ENCODE measurements around the gene ZNF559.
A peak's percentile ranks its signal among the peaks of the same experiment; 100 is the strongest.
"Not testable (repeated sequence)": the region's sequence is repeated elsewhere in the genome, so short reads cannot be mapped to it uniquely, and the experiment has no call there.

Gene ZNF559

DNA sequence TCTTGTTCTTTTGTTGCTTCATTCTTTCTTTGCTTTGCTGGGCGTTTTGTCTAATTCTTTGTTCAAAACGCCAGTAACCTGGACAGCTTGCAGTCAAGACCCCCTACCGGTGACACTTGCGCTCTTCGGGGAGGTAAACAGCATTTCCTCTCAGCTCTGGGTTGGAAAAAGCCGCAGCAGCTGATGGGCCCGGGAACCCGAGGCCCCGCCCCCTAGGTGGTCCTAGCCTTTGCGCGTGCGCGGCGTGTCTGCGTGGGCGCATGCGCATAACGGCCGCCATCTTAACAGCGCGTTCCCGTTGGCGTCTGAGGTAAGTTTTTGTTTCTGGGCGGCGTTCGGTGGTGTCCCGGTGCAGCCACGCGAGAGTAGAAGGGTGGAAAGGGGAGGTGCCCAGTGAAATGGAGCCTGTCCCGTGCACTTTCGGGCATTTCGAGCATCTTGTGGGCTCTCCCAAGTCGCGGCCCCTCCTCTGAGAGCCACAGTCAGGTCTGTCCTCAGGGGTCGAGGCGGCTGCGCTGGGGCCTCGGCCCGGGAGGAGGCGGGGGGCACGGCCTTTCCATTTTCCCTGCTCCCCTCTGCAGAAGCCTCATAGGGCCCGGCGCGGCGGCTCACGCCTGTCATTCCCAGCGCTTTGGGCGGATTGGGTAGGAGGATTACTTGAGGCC, at the start of gene ZNF559:
Gene ZNF559 (plus strand): TSS at position 261 of the 665 bp plus-strand sequence. CDS start 14,371 bp downstream, outside the sequence.
- DNase-seq, result peak; percentile 96

DNA sequence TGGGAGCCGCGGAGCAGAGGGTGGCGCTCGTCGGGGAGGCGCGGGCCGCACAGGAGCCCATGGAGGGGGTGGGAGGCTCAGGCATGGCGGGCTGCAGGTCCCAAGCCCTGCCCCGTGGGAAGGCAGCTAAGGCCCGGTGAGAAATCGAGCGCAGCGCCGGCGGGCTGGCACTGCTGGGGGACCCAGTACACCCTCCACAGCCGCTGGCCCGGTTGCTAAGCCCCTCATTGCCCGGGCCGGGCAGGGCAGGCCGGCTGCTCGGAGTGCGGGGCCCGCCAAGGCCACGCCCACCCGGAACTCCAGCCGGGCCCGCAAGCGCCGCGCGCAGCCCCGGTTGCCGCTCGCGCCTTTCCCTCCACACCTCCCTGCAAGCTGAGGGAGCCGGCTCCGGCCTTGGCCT, 40.5 kb upstream of the ZNF559 start:
- DNase-seq, result peak; percentile 28

DNA sequence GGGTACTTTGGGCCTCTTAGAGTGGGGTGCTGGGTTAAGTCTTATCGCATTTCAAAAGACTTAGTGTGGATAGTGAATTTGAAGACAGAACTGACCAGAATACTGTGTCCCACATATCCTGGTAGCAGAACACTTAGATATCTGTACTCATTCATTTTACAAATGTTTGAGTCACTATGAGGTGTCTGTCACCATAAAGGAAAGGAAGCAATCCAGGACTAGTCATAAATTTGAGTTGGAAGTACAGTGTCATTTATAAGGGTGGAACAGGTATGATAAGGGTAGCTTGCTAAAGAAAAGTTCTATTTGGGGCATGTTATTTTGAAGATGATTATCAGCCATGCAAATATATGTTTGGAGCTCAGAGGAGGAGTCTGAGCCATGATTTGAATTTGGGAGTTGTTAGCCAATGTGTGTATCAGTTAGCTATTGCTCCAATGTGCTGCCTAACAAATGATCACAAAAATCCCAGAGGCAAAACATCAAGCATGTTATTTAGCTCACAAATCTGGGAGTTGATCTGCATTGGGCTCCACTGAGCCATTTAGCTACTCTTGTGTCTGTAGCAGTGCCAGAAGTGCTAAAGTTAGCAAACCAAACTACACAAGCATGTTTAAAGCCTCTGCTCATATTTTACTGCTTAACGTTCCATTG, 34.6 kb upstream of the ZNF559 start:
- no peak for DNase-seq

DNA sequence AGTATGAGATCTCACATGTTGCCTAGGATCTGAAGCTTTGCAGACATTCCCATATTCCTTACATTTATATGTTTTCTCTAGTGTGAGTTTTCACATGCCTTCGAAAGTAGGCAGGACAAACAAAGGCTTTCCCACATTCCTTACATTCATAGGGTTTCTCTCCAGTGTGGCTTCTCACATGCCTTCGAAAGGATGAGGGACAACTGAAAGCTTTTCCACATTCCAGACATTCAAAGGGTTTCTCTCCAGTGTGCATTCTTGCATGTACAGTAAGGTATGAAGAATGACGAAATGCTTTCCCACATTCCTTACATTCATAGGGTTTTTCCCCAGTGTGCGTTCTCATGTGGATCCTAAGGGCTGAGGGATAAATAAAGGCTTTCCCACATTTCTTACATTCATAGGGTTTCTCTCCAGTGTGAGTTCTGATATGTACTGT, 28.5 kb upstream of the ZNF559 start:
- DNase-seq, result no peak

DNA sequence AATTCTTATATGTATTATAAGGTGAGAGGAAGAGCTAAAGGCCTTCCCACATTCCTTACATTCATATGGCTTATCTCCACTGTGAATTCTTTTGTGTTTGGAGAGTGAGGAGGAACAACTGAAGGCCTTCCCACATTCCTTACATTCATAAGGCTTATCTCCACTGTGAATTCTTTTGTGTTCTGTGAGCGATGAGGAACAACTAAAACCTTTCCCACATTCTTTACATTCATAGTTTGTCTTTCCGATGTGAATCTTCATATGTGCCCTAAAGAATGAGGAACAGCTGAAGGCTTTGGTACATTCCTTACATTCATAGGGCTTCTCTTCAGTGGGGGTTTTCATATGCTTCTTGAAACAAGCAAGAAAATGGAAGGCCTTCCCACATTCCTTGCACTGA, 27.6 kb upstream of the ZNF559 start:
- DNase-seq, result no peak

DNA sequence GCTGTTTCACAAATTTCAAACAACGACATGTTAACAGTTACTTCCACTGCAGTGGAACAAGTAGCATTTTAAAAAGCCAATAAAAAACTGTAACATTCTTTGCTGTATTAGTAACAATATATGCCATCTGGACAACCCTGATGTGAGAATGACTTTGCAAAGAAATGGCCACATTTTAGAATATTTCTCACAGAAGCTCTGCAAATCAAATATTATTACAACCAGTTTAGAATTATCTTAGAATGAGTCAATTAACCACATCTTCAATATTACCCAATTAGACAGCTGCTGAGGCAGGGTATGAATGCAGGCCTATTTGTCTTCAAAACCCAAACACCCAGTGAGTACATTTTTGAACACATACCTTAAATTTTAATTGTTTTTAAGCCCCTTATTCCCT, 17.5 kb upstream of the ZNF559 start:
- no peak for DNase-seq

DNA sequence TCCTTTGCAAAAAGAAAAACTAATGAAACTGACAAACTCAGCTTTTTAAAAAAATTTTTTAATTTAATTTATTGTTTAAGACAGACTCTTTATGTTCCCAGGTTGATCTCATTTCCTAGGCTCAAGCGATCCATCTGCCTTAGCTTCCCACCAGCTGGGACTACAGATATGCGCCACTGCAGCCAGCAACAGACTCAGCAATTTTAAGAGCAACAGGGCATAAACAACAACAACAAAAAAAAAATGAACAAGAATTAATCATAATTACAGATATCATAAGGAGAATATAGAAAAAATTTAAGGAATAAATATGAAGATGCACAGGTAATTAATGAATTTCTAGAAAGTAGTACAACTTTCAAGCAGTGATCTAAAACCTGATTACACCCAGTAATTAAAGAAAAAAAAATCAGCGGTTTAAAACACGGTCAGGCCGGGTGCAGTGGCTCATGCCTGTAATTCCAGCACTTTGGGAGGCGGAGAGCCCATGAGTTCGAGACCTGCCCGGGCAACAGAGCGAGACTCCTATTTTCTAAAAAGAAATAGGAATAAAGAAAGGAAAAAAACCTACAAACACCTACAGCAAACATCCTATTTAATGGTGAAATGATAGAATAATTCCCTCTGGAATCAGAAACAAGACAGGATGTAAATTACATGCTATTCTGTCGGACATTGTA, 15.7 kb upstream of the ZNF559 start:
- DNase-seq, result peak; percentile 22

DNA sequence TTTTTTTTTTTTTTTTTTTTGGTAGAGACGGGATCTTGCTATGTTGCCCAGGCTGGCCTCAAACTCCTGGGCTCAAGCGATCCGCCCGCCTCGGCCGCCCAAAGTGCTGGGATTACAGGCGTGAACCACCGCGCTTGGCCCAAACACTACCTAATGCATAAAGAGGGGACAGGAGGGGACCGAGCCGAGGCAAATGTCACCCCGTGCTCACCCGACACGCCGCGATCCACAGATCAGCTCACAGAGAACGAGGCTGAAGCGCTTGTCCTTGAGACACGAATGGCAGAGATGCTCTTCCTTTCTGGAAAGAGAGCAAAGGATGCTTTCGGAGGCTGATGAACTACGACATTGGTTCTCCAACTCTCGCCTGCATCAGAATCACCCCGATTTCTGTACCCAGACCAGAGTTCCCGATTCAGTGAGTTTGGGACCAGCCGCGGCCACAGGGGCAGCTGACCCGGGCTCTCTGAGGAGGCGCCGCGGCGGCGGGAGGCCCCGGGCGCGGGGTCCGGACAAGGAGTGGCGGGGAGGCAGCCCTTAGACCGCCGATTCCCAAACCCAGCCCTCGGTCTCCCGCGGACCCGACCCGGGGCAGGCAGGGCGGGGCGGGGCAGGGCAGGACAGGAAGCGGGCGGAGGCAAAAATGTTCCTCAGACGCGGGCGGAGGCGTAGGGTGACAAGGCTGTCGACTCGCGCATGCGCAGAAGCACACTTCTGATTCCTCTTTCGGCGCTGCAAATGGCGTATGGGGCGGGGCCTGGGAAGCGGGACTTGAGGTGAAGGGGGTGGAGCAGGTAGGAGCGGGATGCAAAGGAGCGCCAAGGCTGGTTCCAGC, 14.6 kb upstream of the ZNF559 start, which contains the start of gene ZNF699:
Gene ZNF699 (minus strand): TSS at position 700 of the 835 bp plus-strand sequence. CDS start 4,719 bp downstream, outside the sequence.
- DNase-seq, result peak; percentile 99

DNA sequence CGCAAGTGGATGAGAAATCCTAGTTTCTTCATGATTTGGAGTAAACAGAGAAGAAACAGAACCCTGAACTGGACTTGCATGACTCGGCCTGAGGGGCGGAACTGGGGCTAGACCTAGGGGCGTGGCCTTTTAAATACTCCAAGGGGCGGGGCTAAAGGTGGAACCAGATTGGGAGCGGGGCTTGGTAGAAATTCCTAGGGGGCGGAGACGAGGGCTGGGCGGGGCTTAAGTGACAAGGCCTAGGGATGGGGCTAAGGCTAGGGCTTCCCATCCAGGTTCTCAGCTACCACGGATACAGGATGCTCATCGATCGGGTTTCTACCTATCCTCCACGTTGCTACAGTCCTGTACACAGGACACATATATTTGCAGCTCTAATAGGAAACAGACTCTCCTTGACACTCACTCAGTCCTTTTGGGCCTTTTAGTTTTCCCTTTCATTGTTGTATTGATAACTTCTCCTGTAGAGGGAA, 14.0 kb upstream of the ZNF559 start:
- no peak for DNase-seq

DNA sequence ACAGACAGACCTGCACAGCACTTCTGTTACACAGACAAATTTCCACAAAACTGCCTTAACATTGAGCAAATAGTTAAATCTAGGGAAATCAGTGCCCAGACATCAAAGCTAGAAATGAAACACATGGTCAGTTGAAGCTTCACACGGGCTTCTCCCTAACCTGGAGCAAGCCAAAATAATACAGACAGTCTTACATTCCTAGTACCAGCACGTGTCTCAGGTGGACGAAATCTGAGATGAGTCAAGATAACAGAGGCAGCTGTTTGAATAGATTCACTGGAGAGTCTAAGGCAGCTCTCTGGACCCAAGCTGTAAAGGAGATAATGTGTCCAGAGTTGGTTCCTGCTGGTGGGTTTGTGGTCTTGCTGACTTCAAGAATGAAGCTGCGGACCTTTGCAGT, 10.2 kb upstream of the ZNF559 start:
- no peak for DNase-seq

DNA sequence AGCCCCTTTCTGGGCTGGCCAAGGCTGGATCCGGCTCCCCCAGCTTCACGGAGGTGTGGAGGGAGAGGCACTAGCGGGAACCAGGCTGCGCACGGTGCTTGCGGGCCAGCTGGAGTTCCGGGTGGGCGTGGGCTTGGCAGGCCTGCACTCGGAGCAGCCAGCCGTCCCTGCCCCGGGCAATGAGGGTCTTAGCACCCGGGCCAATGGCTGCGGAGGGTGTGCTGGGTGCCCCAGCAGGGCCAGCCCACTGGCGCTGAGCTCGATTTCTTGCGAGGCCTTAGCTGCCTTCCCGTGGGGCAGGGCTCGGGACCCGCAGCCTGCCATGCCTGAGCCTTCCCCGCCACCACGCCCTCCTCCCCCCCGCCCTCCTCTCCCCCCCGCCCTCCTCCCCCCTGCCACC, 2.6 kb upstream of the ZNF559 start:
- DNase-seq, result no peak

DNA sequence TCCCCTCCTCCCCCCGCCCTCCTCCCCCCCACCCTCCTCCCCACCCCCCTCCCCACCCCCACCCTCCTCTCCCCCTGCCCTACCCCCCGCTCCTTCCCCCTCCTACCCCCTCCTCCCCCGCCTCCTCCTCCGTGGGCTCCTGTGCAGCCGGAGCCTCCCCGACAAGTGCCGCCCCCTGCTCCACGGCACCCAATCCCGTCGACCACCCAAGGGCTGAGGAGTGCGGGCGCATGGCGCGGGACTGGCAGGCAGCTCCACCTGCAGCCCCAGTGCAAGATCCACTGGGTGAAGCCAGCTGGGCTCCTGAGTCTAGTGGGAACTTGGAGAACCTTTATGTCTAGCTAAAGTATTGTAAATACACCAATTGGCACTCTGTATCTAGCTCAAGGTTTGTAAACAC, 2.2 kb upstream of the ZNF559 start:
- DNase-seq, result not testable (repeated sequence)

DNA sequence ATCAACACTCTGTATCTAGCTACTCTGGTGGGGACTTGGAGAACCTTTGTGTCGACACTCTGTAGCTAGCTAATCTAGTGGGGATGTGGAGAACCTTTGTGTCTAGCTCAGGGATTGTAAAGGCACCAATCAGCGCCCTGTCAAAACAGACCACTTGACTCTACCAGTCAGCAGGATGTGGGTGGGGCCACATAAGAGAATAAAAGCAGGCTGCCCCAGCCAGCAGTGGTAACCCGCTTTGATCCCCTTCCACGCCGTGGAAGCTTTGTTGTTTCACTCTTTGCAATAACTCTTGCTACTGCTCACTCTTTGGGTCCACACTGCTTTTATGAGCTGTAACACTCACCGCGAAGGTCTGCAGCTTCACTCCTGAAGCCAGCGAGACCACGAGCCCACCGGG, 1.8 kb upstream of the ZNF559 start:
- not testable (repeated sequence) for DNase-seq

DNA sequence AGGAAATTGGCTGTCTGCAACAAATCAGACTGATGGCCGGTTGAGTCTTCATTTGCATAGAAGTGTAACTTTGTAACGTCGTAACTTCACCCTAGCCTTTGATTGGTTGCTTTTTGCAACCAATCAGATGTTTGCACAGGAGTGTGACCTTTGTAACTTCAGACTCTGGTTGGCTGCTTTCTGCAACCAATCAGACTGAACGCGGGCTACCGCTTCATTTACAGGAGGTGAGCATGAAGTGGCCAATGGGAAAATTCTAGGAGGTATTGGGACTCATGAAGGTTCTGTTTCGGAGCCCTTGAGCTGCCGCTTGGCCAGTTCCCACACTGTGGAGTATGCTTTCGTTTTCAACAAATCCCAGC, 441 bp upstream of the ZNF559 start:
- DNase-seq, result peak; percentile 70

DNA sequence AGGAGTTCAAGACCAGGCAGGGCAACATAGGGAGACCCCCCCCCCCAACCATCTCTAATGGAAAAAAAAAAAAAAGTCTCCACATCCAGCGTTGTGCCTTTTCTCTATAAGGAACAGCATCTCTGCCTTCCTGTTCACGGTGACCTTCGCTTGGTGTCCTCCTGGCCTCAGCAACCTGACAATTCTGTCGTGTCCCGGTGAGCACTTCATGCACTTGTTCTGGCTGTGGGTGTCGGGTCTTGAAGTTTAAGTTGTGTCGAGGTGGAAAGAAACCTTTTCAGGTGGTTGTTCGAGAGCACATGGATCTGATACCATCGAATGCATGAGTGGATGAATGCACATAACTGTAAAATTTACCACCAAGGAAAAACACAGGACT, 594 bp downstream of the ZNF559 start:
- no peak for DNase-seq

DNA sequence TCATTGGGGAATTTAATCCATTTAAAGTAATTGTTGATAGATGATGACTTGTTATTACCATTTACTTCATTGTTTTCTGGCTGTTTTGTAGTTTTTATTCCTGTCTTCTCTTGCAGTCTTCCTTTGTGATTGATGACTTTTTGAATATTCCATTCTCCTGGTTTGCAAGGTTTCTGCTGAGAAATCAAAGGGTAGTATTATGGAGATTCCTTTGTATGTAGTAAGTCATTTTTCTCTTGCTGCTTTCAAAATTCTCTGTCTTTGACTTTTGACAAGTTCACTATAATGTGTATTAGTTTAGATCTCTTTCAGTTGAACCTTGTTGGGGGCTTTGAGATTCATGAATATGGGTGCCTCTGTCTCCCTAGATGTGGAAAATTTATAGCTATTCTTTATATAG, 6.0 kb downstream of the ZNF559 start:
- no peak for DNase-seq

DNA sequence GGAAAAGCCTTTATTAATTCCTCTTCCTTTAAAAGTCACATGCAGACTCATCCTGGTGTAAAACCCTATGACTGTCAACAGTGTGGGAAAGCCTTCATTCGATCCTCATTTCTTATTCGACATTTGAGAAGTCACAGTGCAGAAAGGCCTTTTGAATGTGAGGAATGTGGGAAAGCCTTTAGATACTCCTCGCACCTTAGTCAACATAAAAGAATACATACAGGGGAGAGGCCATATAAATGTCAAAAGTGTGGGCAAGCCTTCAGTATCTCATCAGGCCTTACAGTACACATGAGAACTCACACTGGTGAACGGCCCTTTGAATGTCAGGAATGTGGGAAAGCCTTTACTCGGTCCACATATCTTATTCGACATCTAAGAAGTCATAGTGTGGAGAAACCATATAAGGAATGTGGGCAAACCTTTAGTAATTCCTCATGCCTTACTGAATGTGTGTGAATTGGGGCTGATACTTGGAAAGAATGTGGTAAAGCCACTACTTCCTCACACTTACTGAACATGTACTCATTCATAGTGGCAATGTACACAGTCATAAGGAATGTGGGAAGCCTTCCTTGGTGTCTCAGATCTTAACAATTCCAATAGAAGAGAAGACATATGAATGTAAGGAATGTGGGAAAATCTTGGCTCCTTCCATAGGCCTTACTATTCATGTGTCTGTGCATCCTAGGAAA, 18.8 kb downstream of the ZNF559 start:
- DNase-seq, result no peak

DNA sequence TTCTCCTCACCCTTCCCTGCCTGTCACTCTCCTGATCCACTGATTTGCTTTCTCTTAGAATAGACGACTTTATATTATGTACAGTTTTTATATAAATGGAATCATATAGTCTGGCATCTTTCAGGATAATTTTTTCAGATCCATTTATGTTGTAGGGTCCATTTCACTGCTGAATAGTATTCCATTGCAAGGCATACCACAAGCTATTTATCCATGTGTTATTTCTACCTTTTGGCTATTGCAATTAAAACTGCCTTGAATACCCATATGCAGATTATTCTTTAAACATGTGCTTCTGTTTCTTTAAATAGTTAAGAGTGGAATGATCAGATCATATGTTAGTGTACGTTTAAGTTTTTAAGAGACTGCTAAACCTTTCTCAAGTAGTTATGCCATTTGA, 21.0 kb downstream of the ZNF559 start:
- no peak for DNase-seq

DNA sequence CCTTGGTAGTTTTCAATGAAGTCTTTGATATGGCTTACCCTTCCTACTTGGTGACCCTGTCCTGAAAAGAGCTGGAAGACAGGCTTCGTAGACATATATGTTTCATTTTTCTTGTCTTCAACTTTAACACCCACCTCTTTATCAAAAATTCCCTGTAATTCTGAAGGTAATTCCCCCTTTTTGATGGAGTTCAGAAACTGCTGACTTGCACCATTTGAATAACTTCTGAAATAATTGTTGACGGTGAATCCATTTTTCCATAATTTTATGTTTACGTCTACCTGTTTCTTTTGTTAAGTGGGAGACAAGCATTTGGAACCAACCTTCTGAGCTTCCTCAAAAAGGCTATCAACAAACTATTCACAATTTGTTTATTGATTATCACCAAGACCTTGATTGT, 24.3 kb downstream of the ZNF559 start:
- no peak for DNase-seq

DNA sequence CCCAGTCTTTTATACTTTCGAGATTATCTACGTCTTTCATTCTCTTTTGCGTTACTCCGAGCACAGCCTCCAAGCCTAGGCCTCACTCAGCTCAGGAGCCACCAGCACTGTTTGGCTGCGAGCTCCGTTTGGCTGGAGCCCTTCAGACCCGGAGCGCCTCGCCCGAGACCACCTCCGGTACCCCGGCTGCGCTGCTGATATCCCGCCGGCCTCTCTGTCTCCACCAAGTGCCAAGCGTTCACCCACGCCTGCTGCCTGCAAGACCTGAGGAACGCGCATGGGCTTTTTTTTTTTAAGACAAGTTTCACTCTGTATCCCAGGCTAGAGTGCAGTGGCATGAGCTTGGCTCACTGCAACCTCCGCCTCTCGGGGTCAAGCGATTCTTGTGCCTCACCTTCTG, 24.7 kb downstream of the ZNF559 start:
- no peak for DNase-seq

DNA sequence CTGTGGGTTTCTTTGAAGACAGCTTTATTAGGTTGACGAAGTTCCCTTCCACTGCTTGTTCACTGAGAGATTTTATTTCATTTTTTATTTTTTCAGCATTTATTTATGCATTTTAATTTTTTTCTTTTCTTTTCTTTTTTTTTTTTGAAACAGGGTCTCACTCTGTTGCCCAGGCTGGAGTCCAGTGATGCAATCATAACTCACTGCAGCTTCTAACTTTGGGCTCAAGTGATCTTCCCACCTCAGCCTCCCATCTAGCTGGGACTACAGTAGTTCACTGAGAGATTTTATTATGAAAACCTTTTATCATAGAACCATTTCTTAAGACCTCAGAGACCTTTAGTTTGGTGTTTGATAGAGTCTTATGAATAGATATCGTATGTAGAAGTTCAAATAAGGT, 28.5 kb downstream of the ZNF559 start:
- no peak for DNase-seq

DNA sequence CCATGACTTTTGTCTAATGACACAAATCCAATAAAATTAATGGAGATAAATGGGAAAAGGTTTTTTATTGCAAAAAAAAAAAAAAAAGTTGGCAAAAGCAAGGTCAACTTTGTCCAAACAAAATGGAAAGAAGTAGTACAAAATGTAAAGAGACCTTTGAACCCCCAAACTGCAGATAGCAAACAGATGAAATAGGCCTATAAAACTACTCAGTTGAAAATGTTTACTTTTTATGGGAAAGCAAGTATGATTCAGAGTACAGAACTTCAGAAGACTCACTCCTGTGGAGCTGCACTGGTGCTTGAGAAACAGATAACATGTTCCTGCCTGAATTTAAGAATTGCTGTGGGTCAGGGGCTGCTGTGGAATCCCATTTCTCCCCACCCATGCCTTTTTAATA, 29.0 kb downstream of the ZNF559 start:
- no peak for DNase-seq

DNA sequence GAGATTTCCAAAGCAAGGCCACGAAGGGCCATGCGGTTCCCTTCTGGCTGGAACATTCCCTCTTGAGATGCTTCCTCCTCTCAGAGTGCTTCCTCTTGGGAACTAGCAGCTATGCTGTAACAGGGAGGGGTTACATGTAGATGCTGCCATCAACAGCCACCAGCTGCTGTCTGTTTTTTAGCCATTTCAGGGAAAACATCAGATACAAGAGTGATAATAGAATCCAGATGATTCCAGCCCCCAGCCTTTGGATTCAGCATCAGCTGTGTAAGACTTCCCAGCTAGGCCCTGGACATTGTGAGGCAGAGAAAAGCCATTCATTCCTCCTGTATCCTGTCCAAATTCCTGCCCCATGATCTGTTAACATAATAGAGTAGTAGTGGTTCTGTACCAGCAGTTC, 30.7 kb downstream of the ZNF559 start:
- no peak for DNase-seq
